Gastrocnemius medialis (tissue), 4 donors: Measurements from ENCODE around the gene TCEA2. TPM values are rescaled to one million over a fixed set of nuclear protein-coding genes. Genes with fewer than 3 reads are reported as not detected.

Experiments
- ATAC-seq, 2 donors: fragments of 150-250 bp; one replicate each; pipeline ENCODE4 v1.9.1; 2016
- DNase-seq, 2 donors: peaks; one replicate each; pipeline ENCODE4 v3.0.0-alpha.2; 2019
- H3K27ac ChIP-seq, 4 donors: fragments of 200-600 bp; sonication (generic); 1 replicate in 1 of 4; 2 replicates in 3 of 4; pipeline ENCODE4 v1.5.1; 2016 to 2018; ENCODE audit warnings: mild to moderate bottlenecking in 2 of 4, moderate library complexity in 1 of 4
- H3K27me3 ChIP-seq, 3 donors: fragments of 200-600 bp; sonication (generic) in 2 of 3; 1 replicate in 1 of 3; 2 replicates in 2 of 3; pipeline versions ENCODE4 v1.5.1 to v1.6.0; 2016 to 2019; ENCODE audit warnings: mild to moderate bottlenecking in 1 of 3, moderate library complexity in 1 of 3
- H3K36me3 ChIP-seq, 2 donors: fragments of 200-600 bp; sonication (generic) in 1 of 2; one replicate each; pipeline ENCODE4 v1.5.1; 2017 to 2018
- H3K4me1 ChIP-seq, 2 donors: fragments of 200-600 bp; sonication (generic) in 1 of 2; one replicate each; pipeline ENCODE4 v1.5.1; 2016 to 2017; ENCODE audit warnings: mild to moderate bottlenecking in 2 of 2
- H3K4me3 ChIP-seq, 4 donors: fragments of 200-600 bp; sonication (generic) in 3 of 4; 1 replicate in 1 of 4; 2 replicates in 3 of 4; pipeline ENCODE4 v1.5.1; 2016 to 2019; ENCODE audit warnings: mild to moderate bottlenecking in 2 of 4
- H3K9me3 ChIP-seq, 3 donors: fragments of 200-600 bp; sonication (generic) in 2 of 3; 1 replicate in 1 of 3; 2 replicates in 2 of 3; pipeline ENCODE4 v1.5.1; 2016 to 2019
- POLR2A ChIP-seq, 2 donors: fragments of 450-650 bp; IDR thresholded peaks; one replicate each; pipeline ENCODE4 v1.6.1; 2017; ENCODE audit warnings: antibody characterized with exemption in 2 of 2, mild to moderate bottlenecking in 2 of 2, moderate library complexity in 2 of 2
- in situ Hi-C, 4 donors: fragments of 200-750 bp; cut with MboI; loops; one replicate each; pipeline versions ENCODE4 v1.15.0 to v1.8.0; 2017; ENCODE audit warnings: low sequenced_read_pairs in 4 of 4
- intact Hi-C: fragments of 100-400 bp; cut with DNase I; formaldehyde crosslinking; loops from one replicate; pipeline ENCODE4 v1.15.1; 2023; ENCODE audit warnings: low total_unique reads
- total RNA-seq, 4 donors: library from RNA; depleted of rRNA; stranded (reverse); fragments of >200 nt; gene quantifications; one replicate each; pipeline versions ENCODE4 v1.1.0 to v1.2.3, GENCODE V29; 2016
- TF ChIP-seq, protein P1 (sequence below), 5 experiments: fragments of 450-650 bp in 3 of 5; fragments of 200-600 bp in 2 of 5; sonication (generic) in 2 of 5; IDR thresholded peaks in 4 of 5; conservative IDR thresholded peaks in 1 of 5; 1 replicate in 4 of 5; 2 replicates in 1 of 5; pipeline ENCODE4 v1.5.1; 2016 to 2019; ENCODE audit warnings: antibody characterized with exemption in 5 of 5, mild to moderate bottlenecking in 3 of 5, moderate library complexity in 3 of 5

TCEA2 gene
- total RNA-seq, 4 donors from 2014 or later, result 8.4 to 21.0 (median 8.8) TPM

DNA sequence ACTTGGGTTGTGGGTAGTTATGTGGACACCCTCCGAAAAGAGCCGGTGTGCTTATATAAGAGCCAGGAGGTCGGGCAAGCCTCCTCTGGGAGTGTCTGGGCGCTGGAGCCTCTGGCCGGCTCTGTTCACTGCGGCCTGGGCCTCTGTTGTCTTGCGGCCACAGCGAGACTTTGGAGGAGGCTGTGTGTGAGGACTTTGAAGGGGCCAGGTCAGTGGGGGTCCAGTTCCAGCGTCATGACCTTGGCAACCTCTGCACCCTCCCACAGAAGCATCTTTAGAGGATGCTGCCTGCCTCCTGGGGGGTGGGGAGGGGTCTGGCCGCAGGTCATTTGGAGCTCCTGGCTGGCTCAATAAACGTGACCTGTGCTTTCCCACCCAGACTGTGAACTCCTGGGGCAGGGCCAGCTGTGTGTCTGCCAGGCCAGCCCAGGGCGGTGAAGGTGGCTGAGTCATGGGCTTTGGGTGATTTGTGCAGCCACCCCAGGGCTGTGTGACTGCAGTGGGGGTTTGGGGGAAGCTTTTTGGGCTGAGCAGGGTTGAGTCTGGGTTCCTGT lies 1.2 kb downstream of the TCEA2 start:
- no peak for ATAC-seq
- Histone ChIP-seq H3K9me3 (no peaks in the 10 kb centered on the region), H3K4me3 (peak overlapping the region; percentile 72 to 99 (median 76)), H3K27me3 (no peaks in the 10 kb centered on the region), H3K27ac (peak overlapping the region in 3 of 4 donors; percentile 62 to 77 (median 66)), H3K4me1 (peaks cover 10 to 24% of the 10 kb centered on the region in 2 donors), H3K36me3 (no peaks in the 10 kb centered on the region)
- DNase-seq, result no peak
- TF ChIP-seq, protein P1, sequence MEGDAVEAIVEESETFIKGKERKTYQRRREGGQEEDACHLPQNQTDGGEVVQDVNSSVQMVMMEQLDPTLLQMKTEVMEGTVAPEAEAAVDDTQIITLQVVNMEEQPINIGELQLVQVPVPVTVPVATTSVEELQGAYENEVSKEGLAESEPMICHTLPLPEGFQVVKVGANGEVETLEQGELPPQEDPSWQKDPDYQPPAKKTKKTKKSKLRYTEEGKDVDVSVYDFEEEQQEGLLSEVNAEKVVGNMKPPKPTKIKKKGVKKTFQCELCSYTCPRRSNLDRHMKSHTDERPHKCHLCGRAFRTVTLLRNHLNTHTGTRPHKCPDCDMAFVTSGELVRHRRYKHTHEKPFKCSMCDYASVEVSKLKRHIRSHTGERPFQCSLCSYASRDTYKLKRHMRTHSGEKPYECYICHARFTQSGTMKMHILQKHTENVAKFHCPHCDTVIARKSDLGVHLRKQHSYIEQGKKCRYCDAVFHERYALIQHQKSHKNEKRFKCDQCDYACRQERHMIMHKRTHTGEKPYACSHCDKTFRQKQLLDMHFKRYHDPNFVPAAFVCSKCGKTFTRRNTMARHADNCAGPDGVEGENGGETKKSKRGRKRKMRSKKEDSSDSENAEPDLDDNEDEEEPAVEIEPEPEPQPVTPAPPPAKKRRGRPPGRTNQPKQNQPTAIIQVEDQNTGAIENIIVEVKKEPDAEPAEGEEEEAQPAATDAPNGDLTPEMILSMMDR (IDR thresholded peaks at IDR 0.05 in 4 of 5, conservative IDR thresholded peaks at IDR 0.05 in 1 of 5), result no peak
- TF ChIP-seq POLR2A (IDR thresholded peaks at IDR 0.05), result no peak
- intact Hi-C loops (loop anchor here (5.0 to 10.0 kb wide), 2 partner anchors 107 to 439 kb away; partner anchors contain the start of genes GMEB2 and UCKL1), in situ Hi-C loops (no loop called here)

DNA sequence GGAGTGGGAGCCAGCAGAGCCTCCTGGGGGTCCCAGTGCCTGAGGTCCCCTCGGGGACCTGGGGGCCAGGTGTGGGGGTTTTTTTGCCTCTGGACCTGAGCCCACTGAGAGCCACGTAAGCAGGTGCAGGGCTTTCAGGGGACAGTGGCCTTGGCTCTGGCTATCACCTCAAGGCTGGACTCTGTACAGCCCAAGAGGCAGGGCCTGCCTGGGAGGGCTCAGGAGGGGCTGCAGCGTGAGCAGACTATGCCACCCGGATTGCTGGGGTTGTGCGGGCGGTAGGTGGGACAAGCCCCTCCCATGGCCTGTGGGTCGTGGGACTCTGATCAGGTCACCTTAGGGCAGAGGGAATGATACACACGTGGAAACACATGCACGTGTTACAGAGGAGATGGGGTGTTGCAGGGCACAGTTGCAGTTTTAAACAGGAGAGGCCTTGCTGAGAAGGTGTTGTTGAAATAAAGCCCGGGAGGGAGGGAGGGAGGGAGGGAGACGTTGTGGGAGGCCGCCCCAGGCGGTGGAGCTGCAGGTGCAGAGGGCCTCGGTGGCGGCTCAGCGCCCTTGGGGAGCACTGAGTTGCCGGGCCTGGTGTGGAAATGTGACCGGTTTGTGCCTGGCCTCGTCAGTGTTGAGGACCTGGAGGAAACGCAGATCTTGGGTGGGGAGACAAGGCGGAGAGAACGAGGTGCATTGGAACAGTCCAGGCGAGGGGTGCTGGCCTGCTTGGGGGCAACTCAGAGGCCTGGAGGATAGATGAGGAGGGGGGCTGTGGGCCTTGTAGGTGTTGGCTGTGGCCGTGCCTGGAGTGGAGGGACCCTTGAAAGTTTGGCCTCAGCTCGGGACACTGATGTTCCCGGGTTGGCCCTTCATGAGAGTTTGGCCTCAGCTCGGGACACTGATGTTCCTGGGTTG lies 2.3 kb downstream of the TCEA2 start:
- no peak for TF ChIP-seq POLR2A (IDR thresholded peaks at IDR 0.05)
- TF ChIP-seq, protein P1 (IDR thresholded peaks at IDR 0.05 in 4 of 5, conservative IDR thresholded peaks at IDR 0.05 in 1 of 5), result no peak
- H3K4me3 ChIP-seq, result no peak overlapping the region
- no peak overlapping the region for H3K27ac ChIP-seq
- in situ Hi-C loops, result no loop called here
- DNase-seq (no peak), ATAC-seq (no peak)
- intact Hi-C loops, result loop anchor here (10.0 kb wide), 1 partner anchor 441 kb away; the partner anchor contains the start of gene GMEB2
- peaks cover 10 to 24% of the 10 kb centered on the region in 2 donors for H3K4me1 ChIP-seq
- no peaks in the 10 kb centered on the region for H3K9me3 ChIP-seq
- H3K36me3 ChIP-seq, result no peaks in the 10 kb centered on the region
- no peaks in the 10 kb centered on the region for H3K27me3 ChIP-seq

DNA sequence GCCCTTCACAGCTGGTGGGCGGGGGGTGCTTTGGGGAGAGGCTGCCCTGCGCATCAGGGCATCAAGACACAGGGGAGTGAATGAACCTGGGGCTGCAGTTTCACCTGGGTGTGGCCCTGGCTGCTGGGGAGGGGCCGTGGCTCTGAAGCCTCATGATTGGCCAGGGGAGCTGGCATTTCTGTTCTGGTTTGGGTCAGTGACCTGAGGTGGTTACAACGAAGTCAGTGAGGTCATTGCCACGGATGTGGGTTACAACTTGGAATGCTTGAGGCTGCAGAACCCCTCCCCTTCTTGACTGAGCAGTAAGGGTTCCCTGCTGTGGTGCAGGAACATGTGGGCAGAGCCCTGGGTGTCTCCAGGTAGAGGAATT lies 3.0 kb downstream of the TCEA2 start:
- no peak for ATAC-seq
- in situ Hi-C loops, result no loop called here
- Histone ChIP-seq H3K9me3 (no peaks in the 10 kb centered on the region), H3K27me3 (no peaks in the 10 kb centered on the region), H3K4me3 (no peak overlapping the region), H3K27ac (no peak overlapping the region), H3K36me3 (no peaks in the 10 kb centered on the region), H3K4me1 (peaks cover 10 to 24% of the 10 kb centered on the region in 2 donors)
- no peak for DNase-seq
- intact Hi-C loops, result loop anchor here (10.0 kb wide), 1 partner anchor 441 kb away; the partner anchor contains the start of gene GMEB2
- no peak for TF ChIP-seq POLR2A (IDR thresholded peaks at IDR 0.05)
- TF ChIP-seq, protein P1 (IDR thresholded peaks at IDR 0.05 in 4 of 5, conservative IDR thresholded peaks at IDR 0.05 in 1 of 5), result no peak

DNA sequence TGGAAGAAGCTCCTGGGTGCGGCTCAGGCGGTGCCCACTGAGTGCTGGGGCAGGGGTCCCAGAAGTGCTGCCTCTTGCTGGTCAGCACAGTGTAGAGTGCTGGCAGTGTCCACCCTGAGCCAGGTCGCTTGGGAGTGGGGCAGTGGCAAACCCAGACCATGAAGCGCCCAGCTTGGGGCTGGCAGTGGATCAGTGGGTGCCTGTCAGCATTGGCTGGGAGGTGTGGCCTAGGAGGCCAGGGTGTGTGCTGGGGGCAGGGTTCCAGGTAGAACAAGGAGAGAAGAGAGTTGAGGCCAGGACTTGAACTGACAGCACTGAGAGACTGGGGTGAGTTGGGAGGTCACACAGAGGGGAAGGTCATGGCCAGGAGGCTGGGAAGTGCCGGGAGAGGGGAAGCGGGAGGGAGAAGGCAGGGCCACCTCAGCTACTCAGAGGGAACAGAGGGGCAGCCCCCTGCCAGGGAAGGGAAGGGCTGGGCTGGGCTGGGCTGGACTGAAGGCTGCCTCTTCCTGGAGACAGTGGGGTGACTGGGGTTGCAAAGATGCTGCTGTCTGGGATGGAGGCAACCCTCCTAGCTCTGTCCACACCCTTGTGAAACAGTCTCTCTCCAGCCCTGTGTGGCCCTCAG lies 4.1 kb downstream of the TCEA2 start:
- H3K27ac ChIP-seq, result no peak overlapping the region
- H3K9me3 ChIP-seq, result no peaks in the 10 kb centered on the region
- no peaks in the 10 kb centered on the region for H3K27me3 ChIP-seq
- H3K36me3 ChIP-seq, result no peaks in the 10 kb centered on the region
- H3K4me3 ChIP-seq, result no peak overlapping the region
- intact Hi-C loops, result loop anchor here (10.0 kb wide), 1 partner anchor 442 kb away; the partner anchor contains the start of gene GMEB2
- TF ChIP-seq POLR2A (IDR thresholded peaks at IDR 0.05), result no peak
- TF ChIP-seq, protein P1 (IDR thresholded peaks at IDR 0.05 in 4 of 5, conservative IDR thresholded peaks at IDR 0.05 in 1 of 5), result no peak
- in situ Hi-C loops, result no loop called here
- ATAC-seq, result no peak
- H3K4me1 ChIP-seq, result peaks cover 10 to 24% of the 10 kb centered on the region in 2 donors
- DNase-seq, result no peak
